H9 (cell line): ENCODE results near the gene ARHGAP40. TPM values are rescaled to one million over a fixed set of nuclear protein-coding genes. Genes with fewer than 3 reads are reported as not detected.

ENCODE experiments used
- DNase-seq: peaks from one replicate; pipeline ENCODE4 v3.0.0-alpha.2; 2017
- H2AFZ ChIP-seq: one replicate; pipeline ENCODE4 v1.6.1; 2013; ENCODE audit warnings: mild to moderate bottlenecking, low read length, control low read depth, moderate library complexity
- H2AK5ac ChIP-seq: 2 replicates; pipeline ENCODE4 v1.6.1; 2013; ENCODE audit warnings: low read length, control low read depth, mixed read lengths; ENCODE audit not compliant: insufficient read length
- H2BK120ac ChIP-seq: one replicate; pipeline ENCODE4 v1.6.1; 2013; ENCODE audit warnings: low read depth, mild to moderate bottlenecking, low read length, control low read depth, inconsistent platforms; ENCODE audit not compliant: poor library complexity, severe bottlenecking
- H2BK12ac ChIP-seq: 2 replicates; pipeline ENCODE4 v1.6.1; 2013; ENCODE audit warnings: low read length, control low read depth, mixed read lengths, low read depth; ENCODE audit not compliant: insufficient read length
- H2BK15ac ChIP-seq: 2 replicates; pipeline ENCODE4 v1.6.1; 2013; ENCODE audit warnings: low read depth, low read length, control low read depth
- H2BK20ac ChIP-seq: one replicate; pipeline ENCODE4 v1.6.1; 2013; ENCODE audit warnings: low read depth, mild to moderate bottlenecking, low read length, control low read depth, inconsistent platforms; ENCODE audit not compliant: poor library complexity, severe bottlenecking
- H2BK5ac ChIP-seq: 2 replicates; pipeline ENCODE4 v1.6.1; 2013; ENCODE audit warnings: low read length, control low read depth, mixed read lengths; ENCODE audit not compliant: insufficient read length
- H3K14ac ChIP-seq: 2 replicates; pipeline ENCODE4 v1.6.1; 2013; ENCODE audit warnings: low read length, control low read depth; ENCODE audit not compliant: insufficient read depth
- H3K18ac ChIP-seq: 2 replicates; pipeline ENCODE4 v1.6.1; 2013; ENCODE audit warnings: low read depth, mild to moderate bottlenecking, mixed read lengths, low read length, control low read depth; ENCODE audit not compliant: insufficient read length
- H3K23ac ChIP-seq: 2 replicates; pipeline ENCODE4 v1.6.1; 2013; ENCODE audit warnings: low read length, control low read depth, mixed read lengths, low read depth; ENCODE audit not compliant: insufficient read length
- H3K23me2 ChIP-seq: 2 replicates; pipeline ENCODE4 v1.6.1; 2013; ENCODE audit warnings: low read depth, mild to moderate bottlenecking, mixed read lengths, low read length, control low read depth; ENCODE audit not compliant: insufficient read length, poor library complexity, severe bottlenecking
- H3K27ac ChIP-seq: 2 replicates; pipeline ENCODE4 v1.5.1; 2013; ENCODE audit warnings: low read length, control low read depth, mixed read lengths, low read depth; ENCODE audit not compliant: insufficient read length
- H3K27me3 ChIP-seq: 2 replicates; pipeline ENCODE4 v1.6.1; 2013; ENCODE audit warnings: low read length, control low read depth, inconsistent platforms; ENCODE audit not compliant: insufficient read depth
- H3K4ac ChIP-seq: 2 replicates; pipeline ENCODE4 v1.6.1; 2013; ENCODE audit warnings: low read depth, mild to moderate bottlenecking, control low read depth, inconsistent platforms, low read length, moderate library complexity
- H3K4me1 ChIP-seq: 2 replicates; pipeline ENCODE4 v1.6.1; 2013; ENCODE audit warnings: low read length, control low read depth, inconsistent platforms; ENCODE audit not compliant: insufficient read depth
- H3K4me2 ChIP-seq: 2 replicates; pipeline ENCODE4 v1.6.1; 2013; ENCODE audit warnings: low read length, control low read depth, mixed read lengths; ENCODE audit not compliant: insufficient read length, insufficient read depth
- H3K56ac ChIP-seq: 2 replicates; pipeline ENCODE4 v1.6.1; 2013; ENCODE audit warnings: low read depth, mild to moderate bottlenecking, mixed read lengths, low read length, control low read depth; ENCODE audit not compliant: insufficient read length
- H3K79me1 ChIP-seq: 2 replicates; pipeline ENCODE4 v1.6.1; 2013; ENCODE audit warnings: low read depth, mild to moderate bottlenecking, moderate library complexity, low read length, control low read depth, inconsistent platforms; ENCODE audit not compliant: insufficient read depth, poor library complexity, severe bottlenecking
- H3K79me2 ChIP-seq: 2 replicates; pipeline ENCODE4 v1.6.1; 2013; ENCODE audit warnings: low read length, control low read depth, inconsistent platforms; ENCODE audit not compliant: insufficient read depth
- H3K9ac ChIP-seq: 2 replicates; pipeline ENCODE4 v1.6.1; 2013; ENCODE audit warnings: low read length, control low read depth, mixed read lengths; ENCODE audit not compliant: insufficient read length; ENCODE audit errors: extremely low read depth
- H3K9me3 ChIP-seq: one replicate; pipeline ENCODE4 v1.6.1; 2013; ENCODE audit warnings: low read depth, low read length, inconsistent platforms; ENCODE audit not compliant: control insufficient read depth
- H3T11ph ChIP-seq: one replicate; pipeline ENCODE4 v1.6.1; 2013; ENCODE audit warnings: mild to moderate bottlenecking, low read length, control low read depth, inconsistent platforms
- H4K20me1 ChIP-seq: one replicate; pipeline ENCODE4 v1.6.1; 2013; ENCODE audit not compliant: control insufficient read depth, insufficient read length, insufficient read depth
- H4K5ac ChIP-seq: 2 replicates; pipeline ENCODE4 v1.6.1; 2013; ENCODE audit warnings: low read depth, mild to moderate bottlenecking, mixed read lengths, low read length, control low read depth; ENCODE audit not compliant: insufficient read length
- H4K8ac ChIP-seq: replicated peaks from 2 replicates; pipeline ENCODE4 v1.6.1; 2013; ENCODE audit warnings: low read length, control low read depth, mixed read lengths, low read depth; ENCODE audit not compliant: insufficient read length
- H4K91ac ChIP-seq: 2 replicates; pipeline ENCODE4 v1.6.1; 2013; ENCODE audit warnings: low read depth, mild to moderate bottlenecking, moderate library complexity, mixed read lengths, low read length, control low read depth; ENCODE audit not compliant: insufficient read length
- H3K27ac Mint-ChIP-seq, 3 experiments: 2 replicates in 2 of 3; 3 replicates in 1 of 3; pipeline ENCODE4 v1.8.0; 2020 to 2021; ENCODE audit warnings: mixed read lengths in 3 of 3, mild to moderate bottlenecking in 1 of 3, moderate library complexity in 1 of 3
- H3K27me3 Mint-ChIP-seq: 2 replicates; pipeline ENCODE4 v1.8.0; 2021; ENCODE audit warnings: low read depth, mild to moderate bottlenecking, moderate library complexity, mixed read lengths
- H3K36me3 Mint-ChIP-seq, 3 experiments: 2 replicates in 2 of 3; 3 replicates in 1 of 3; pipeline ENCODE4 v1.8.0; 2020 to 2021; ENCODE audit warnings: low read depth in 3 of 3, mixed read lengths in 3 of 3; ENCODE audit not compliant: insufficient read depth in 1 of 3
- H3K4me1 Mint-ChIP-seq, 2 experiments: 2 replicates each; pipeline ENCODE4 v1.8.0; 2020; ENCODE audit warnings: mixed read lengths in 2 of 2
- H3K4me3 Mint-ChIP-seq, 2 experiments: 2 replicates in 1 of 2; 3 replicates in 1 of 2; pipeline ENCODE4 v1.8.0; 2020 to 2021; ENCODE audit warnings: mild to moderate bottlenecking in 2 of 2, mixed read lengths in 2 of 2, moderate library complexity in 1 of 2
- H3K9me3 Mint-ChIP-seq, 2 experiments: 2 replicates in 1 of 2; 3 replicates in 1 of 2; pipeline ENCODE4 v1.8.0; 2020; ENCODE audit warnings: mild to moderate bottlenecking in 2 of 2, mixed read lengths in 2 of 2, moderate library complexity in 1 of 2
- WGBS: extraction: QIAGEN DNeasy Blood & Tissue Kit; methylation state at CpG from one replicate; pipeline ENCODE4 v1.1.7; 2013; ENCODE audit warnings: missing lambda C conversion rate, low lambda C conversion rate, mixed read lengths; ENCODE audit not compliant: insufficient read length; ENCODE audit errors: extremely low coverage; 5-methylcytosine and 5-hydroxymethylcytosine counted together
- total RNA-seq: library from RNA; stranded (reverse); gene quantifications from 2 replicates; pipeline ENCODE4 v1.2.1, GENCODE V29; 2021
- TF ChIP-seq, protein P1 (sequence below): fragments of 200-600 bp; sonication (generic); conservative IDR thresholded peaks from 3 replicates; pipeline ENCODE4 v1.8.0; 2021; ENCODE audit warnings: antibody characterized with exemption, mild to moderate bottlenecking

ARHGAP40 gene
- total RNA-seq, 1 experiment from 2014 or later: 0.17 TPM

GRCh38 chr20:38629979-38630378 is 28.4 kb downstream of the ARHGAP40 start:
- Mint-ChIP-seq H3K4me3 (no peak overlapping the region), H3K36me3 (no peaks in the 10 kb centered on the region; a peak in 1 of 7 replicates)
- no CpG with 5 or more reads among the region's 1 CpG for WGBS

More at GRCh38 chr20:38629979-38630378, 28.4 kb downstream of the ARHGAP40 start:
- H2BK20ac ChIP-seq: no peak overlapping the region
- H3K4me1 Mint-ChIP-seq: peaks cover 13 to 19% of the 10 kb centered on the region in 2 experiments
- no peaks in the 10 kb centered on the region for H3K79me1 ChIP-seq
- peaks cover 2% of the 10 kb centered on the region for H3K27me3 Mint-ChIP-seq
- no peak overlapping the region for H2AK5ac ChIP-seq
- H3K14ac ChIP-seq: no peak overlapping the region
- TF ChIP-seq, protein P1, sequence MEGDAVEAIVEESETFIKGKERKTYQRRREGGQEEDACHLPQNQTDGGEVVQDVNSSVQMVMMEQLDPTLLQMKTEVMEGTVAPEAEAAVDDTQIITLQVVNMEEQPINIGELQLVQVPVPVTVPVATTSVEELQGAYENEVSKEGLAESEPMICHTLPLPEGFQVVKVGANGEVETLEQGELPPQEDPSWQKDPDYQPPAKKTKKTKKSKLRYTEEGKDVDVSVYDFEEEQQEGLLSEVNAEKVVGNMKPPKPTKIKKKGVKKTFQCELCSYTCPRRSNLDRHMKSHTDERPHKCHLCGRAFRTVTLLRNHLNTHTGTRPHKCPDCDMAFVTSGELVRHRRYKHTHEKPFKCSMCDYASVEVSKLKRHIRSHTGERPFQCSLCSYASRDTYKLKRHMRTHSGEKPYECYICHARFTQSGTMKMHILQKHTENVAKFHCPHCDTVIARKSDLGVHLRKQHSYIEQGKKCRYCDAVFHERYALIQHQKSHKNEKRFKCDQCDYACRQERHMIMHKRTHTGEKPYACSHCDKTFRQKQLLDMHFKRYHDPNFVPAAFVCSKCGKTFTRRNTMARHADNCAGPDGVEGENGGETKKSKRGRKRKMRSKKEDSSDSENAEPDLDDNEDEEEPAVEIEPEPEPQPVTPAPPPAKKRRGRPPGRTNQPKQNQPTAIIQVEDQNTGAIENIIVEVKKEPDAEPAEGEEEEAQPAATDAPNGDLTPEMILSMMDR: no peak
- H3T11ph ChIP-seq: no peak overlapping the region
- no peaks in the 10 kb centered on the region for H3K23me2 ChIP-seq
- no peaks in the 10 kb centered on the region for H4K20me1 ChIP-seq
- H3K79me2 ChIP-seq: no peaks in the 10 kb centered on the region
- no peak overlapping the region for H2AFZ ChIP-seq
- no peaks in the 10 kb centered on the region for H3K9me3 Mint-ChIP-seq
- H3K23ac ChIP-seq: no peak overlapping the region
- no peak overlapping the region for H3K4me2 ChIP-seq
- DNase-seq: no peak
- peak overlapping the region in 1 of 3 experiments; percentile 53; a peak in 1 of 7 replicates for H3K27ac Mint-ChIP-seq
- no peak overlapping the region for H2BK5ac ChIP-seq
- H2BK15ac ChIP-seq: no peak overlapping the region
- no peak overlapping the region for H3K56ac ChIP-seq
- H4K5ac ChIP-seq: no peak overlapping the region
- H3K4ac ChIP-seq: no peak overlapping the region
- no peaks in the 10 kb centered on the region for H3K9me3 ChIP-seq
- H2BK120ac ChIP-seq: no peak overlapping the region
- no peak overlapping the region for H3K18ac ChIP-seq
- no peak overlapping the region for H3K27ac ChIP-seq
- H3K27me3 ChIP-seq: no peaks in the 10 kb centered on the region
- H4K8ac ChIP-seq: no peak overlapping the region
- no peak overlapping the region for H2BK12ac ChIP-seq
- H4K91ac ChIP-seq: no peak overlapping the region
- H3K4me1 ChIP-seq: no peaks in the 10 kb centered on the region; the same call in 1 of the 2 replicates
- no peak overlapping the region for H3K9ac ChIP-seq
